ENCODE data around the gene AGPAT3. TPM values are rescaled to one million over a fixed set of nuclear protein-coding genes. Genes with fewer than 3 reads are reported as not detected.

AGPAT3 gene
- total RNA-seq, 4 donors from 2014 or later: 32.1 to 58.8 (median 48.7) TPM

DNA sequence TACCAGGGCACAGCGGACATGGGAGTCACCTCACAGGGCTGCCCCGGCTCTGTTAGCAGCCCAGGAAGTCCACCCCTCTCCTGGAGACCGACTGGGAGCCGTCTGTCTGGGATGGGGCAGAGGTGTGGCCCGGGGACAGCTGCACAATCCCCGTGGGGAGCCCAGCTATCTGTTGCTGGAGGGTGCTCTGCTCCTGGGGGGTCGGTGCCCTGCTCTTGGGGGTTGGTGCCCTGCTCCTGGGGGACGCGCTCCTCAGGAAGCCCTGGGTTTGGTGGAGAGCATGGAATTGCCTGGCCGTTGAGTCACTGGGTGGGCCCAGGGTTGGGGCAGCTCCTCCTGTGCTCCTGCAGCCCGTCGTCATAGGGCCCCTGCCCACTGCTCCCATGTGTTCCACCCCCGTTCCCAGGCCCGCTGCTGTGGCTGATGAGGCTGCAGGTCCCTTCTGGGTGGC, 39.3 kb downstream of the AGPAT3 start:
- TF ChIP-seq POLR2A (IDR thresholded peaks at IDR 0.05): no peak
- TF ChIP-seq, protein P1, sequence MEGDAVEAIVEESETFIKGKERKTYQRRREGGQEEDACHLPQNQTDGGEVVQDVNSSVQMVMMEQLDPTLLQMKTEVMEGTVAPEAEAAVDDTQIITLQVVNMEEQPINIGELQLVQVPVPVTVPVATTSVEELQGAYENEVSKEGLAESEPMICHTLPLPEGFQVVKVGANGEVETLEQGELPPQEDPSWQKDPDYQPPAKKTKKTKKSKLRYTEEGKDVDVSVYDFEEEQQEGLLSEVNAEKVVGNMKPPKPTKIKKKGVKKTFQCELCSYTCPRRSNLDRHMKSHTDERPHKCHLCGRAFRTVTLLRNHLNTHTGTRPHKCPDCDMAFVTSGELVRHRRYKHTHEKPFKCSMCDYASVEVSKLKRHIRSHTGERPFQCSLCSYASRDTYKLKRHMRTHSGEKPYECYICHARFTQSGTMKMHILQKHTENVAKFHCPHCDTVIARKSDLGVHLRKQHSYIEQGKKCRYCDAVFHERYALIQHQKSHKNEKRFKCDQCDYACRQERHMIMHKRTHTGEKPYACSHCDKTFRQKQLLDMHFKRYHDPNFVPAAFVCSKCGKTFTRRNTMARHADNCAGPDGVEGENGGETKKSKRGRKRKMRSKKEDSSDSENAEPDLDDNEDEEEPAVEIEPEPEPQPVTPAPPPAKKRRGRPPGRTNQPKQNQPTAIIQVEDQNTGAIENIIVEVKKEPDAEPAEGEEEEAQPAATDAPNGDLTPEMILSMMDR (IDR thresholded peaks at IDR 0.05): no peak
- no peak for DNase-seq (ENCODE audit: low spot score in 2 of 2)
- 89 to 94% methylated on average over 12 to 14 of the region's 14 CpGs for WGBS, 2 donors
- no peak overlapping the region for H3K4me3 ChIP-seq (ENCODE audit: low read depth, poor library complexity, severe bottlenecking)
- intact Hi-C loops (cut with DNase I; ENCODE audit: low total_unique reads): no loop called here

GRCh38 chr21:43905726-43906455, 40.9 kb downstream of the AGPAT3 start:
- 94% methylated on average over 16 of the region's 16 CpGs for WGBS, 2 donors

GRCh38 chr21:43906585-43907370, 41.8 kb downstream of the AGPAT3 start:
- 97 to 98% methylated on average over 26 of the region's 26 CpGs for WGBS, 2 donors

More at GRCh38 chr21:43905726-43906455, 40.9 kb downstream of the AGPAT3 start:
- intact Hi-C loops (cut with DNase I; ENCODE audit: low total_unique reads): no loop called here
- TF ChIP-seq, protein P1 (IDR thresholded peaks at IDR 0.05): no peak
- no peak for TF ChIP-seq POLR2A (IDR thresholded peaks at IDR 0.05)
- DNase-seq (ENCODE audit: low spot score in 2 of 2): no peak
- H3K4me3 ChIP-seq (ENCODE audit: low read depth, poor library complexity, severe bottlenecking): no peak overlapping the region

GRCh38 chr21:43907751-43908150, 42.7 kb downstream of the AGPAT3 start:
- 73 to 80% methylated on average over 22 of the region's 22 CpGs for WGBS, 2 donors
- DNase-seq (ENCODE audit: low spot score in 2 of 2): no peak
- intact Hi-C loops (cut with DNase I; ENCODE audit: low total_unique reads): no loop called here
- H3K4me3 ChIP-seq (ENCODE audit: low read depth, poor library complexity, severe bottlenecking): no peak overlapping the region
- TF ChIP-seq POLR2A (IDR thresholded peaks at IDR 0.05): no peak
- TF ChIP-seq, protein P1 (IDR thresholded peaks at IDR 0.05): no peak

More at GRCh38 chr21:43906585-43907370, 41.8 kb downstream of the AGPAT3 start:
- no peak for TF ChIP-seq POLR2A (IDR thresholded peaks at IDR 0.05)
- TF ChIP-seq, protein P1 (IDR thresholded peaks at IDR 0.05): no peak
- no peak overlapping the region for H3K4me3 ChIP-seq (ENCODE audit: low read depth, poor library complexity, severe bottlenecking)
- intact Hi-C loops (cut with DNase I; ENCODE audit: low total_unique reads): no loop called here
- no peak for DNase-seq (ENCODE audit: low spot score in 2 of 2)

DNA sequence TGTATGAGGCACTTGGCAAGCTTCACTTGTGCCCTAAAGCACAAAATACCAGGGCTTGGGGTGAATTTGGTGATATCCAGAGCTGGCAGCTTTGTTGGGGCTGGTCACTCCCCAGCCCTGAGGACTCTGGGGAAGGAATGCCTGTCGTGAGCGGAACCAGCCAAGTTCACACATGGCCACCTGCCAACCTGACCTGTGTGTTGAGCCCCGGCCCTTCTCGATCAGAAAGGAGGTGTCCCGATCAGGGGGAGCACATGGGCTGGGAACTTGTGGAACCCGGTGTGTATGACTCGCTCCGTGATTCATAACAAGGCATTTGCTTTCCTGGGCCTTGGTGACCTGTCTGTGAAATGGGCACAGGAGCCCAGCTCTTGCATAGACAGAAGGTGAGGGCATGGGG, 43.1 kb downstream of the AGPAT3 start:
- 66 to 73% methylated on average over 8 of the region's 8 CpGs for WGBS, 2 donors
- TF ChIP-seq POLR2A (IDR thresholded peaks at IDR 0.05): no peak
- TF ChIP-seq, protein P1 (IDR thresholded peaks at IDR 0.05): no peak
- no peak for DNase-seq (ENCODE audit: low spot score in 2 of 2)
- no peak overlapping the region for H3K4me3 ChIP-seq (ENCODE audit: low read depth, poor library complexity, severe bottlenecking)
- intact Hi-C loops (cut with DNase I; ENCODE audit: low total_unique reads): no loop called here
